ENCODE data around the gene RRAS2. TPM values are rescaled to one million over a fixed set of nuclear protein-coding genes. Genes with fewer than 3 reads are reported as not detected.
A peak's percentile ranks its signal among the peaks of the same experiment; 100 is the strongest.

Gene RRAS2
- total RNA-seq, 1 experiment from 2014 or later = 158 TPM

GRCh38 chr11:14342906-14343305, 16.1 kb downstream of the RRAS2 start:
- Histone ChIP-seq H2BK5ac (ENCODE audit: insufficient read length, low read length) (no peak overlapping the region), H4K8ac (replicated peaks; ENCODE audit: insufficient read length, low read depth, low read length) (no peak overlapping the region), H2BK20ac (ENCODE audit: low read depth, low read length, poor library complexity, severe bottlenecking) (no peak overlapping the region), H3T11ph (ENCODE audit: low read length) (no peak overlapping the region), H4K5ac (ENCODE audit: insufficient read length, low read depth, low read length) (no peak overlapping the region), H3K27ac (ENCODE audit: insufficient read length, low read depth, low read length) (no peak overlapping the region), H2BK12ac (ENCODE audit: insufficient read length, low read depth, low read length) (no peak overlapping the region), H3K79me1 (ENCODE audit: insufficient read depth, low read depth, low read length, poor library complexity, severe bottlenecking) (peaks cover 2% of the 10 kb centered on the region), H3K18ac (ENCODE audit: insufficient read length, low read depth, low read length) (no peak overlapping the region), H2BK15ac (ENCODE audit: low read depth, low read length) (no peak overlapping the region), H3K4ac (ENCODE audit: low read depth, low read length) (no peak overlapping the region), H3K4me2 (ENCODE audit: insufficient read depth, insufficient read length, low read length) (no peak overlapping the region), H4K91ac (ENCODE audit: insufficient read length, low read depth, low read length) (no peak overlapping the region), H3K23me2 (ENCODE audit: insufficient read length, low read depth, low read length, poor library complexity, severe bottlenecking) (no peaks in the 10 kb centered on the region), H3K14ac (ENCODE audit: insufficient read depth, low read length) (no peak overlapping the region), H2AFZ (ENCODE audit: low read length) (no peak overlapping the region), H3K9ac (ENCODE audit: extremely low read depth, insufficient read length, low read length) (no peak overlapping the region), H3K56ac (ENCODE audit: insufficient read length, low read depth, low read length) (no peak overlapping the region), H3K23ac (ENCODE audit: insufficient read length, low read depth, low read length) (no peak overlapping the region), H3K9me3 (ENCODE audit: control insufficient read depth, low read depth, low read length) (no peaks in the 10 kb centered on the region), H2BK120ac (ENCODE audit: low read depth, low read length, poor library complexity, severe bottlenecking) (no peak overlapping the region), H2AK5ac (ENCODE audit: insufficient read length, low read length) (no peak overlapping the region), H3K79me2 (ENCODE audit: insufficient read depth, low read length) (peaks cover 60% of the 10 kb centered on the region; the same call in 1 of the 2 replicates), H3K4me1 (ENCODE audit: insufficient read depth, low read length) (peaks cover 7% of the 10 kb centered on the region; the same call in 1 of the 2 replicates), H3K27me3 (ENCODE audit: insufficient read depth, low read length) (no peaks in the 10 kb centered on the region), H4K20me1 (ENCODE audit: control insufficient read depth, insufficient read depth, insufficient read length) (no peaks in the 10 kb centered on the region)
- Mint-ChIP-seq H3K27me3 (ENCODE audit: low read depth) (no peaks in the 10 kb centered on the region), H3K4me3 (no peak overlapping the region), H3K36me3 (ENCODE audit: insufficient read depth in 1 of 3, low read depth in 3 of 3) (peaks cover under 1 to 24% (median 4%) of the 10 kb centered on the region in 3 experiments; a peak in 6 of 7 replicates), H3K4me1 (peaks cover 66 to 74% of the 10 kb centered on the region in 2 experiments), H3K9me3 (no peaks in the 10 kb centered on the region; a peak in 1 of 5 replicates), H3K27ac (peak overlapping the region in 1 of 3 experiments; percentile 100; a peak in 1 of 7 replicates)
- no peak for DNase-seq
- WGBS (ENCODE audit: extremely low coverage, insufficient read length, low lambda C conversion rate) = no CpG with 5 or more reads among the region's 1 CpG
- TF ChIP-seq, protein P1, sequence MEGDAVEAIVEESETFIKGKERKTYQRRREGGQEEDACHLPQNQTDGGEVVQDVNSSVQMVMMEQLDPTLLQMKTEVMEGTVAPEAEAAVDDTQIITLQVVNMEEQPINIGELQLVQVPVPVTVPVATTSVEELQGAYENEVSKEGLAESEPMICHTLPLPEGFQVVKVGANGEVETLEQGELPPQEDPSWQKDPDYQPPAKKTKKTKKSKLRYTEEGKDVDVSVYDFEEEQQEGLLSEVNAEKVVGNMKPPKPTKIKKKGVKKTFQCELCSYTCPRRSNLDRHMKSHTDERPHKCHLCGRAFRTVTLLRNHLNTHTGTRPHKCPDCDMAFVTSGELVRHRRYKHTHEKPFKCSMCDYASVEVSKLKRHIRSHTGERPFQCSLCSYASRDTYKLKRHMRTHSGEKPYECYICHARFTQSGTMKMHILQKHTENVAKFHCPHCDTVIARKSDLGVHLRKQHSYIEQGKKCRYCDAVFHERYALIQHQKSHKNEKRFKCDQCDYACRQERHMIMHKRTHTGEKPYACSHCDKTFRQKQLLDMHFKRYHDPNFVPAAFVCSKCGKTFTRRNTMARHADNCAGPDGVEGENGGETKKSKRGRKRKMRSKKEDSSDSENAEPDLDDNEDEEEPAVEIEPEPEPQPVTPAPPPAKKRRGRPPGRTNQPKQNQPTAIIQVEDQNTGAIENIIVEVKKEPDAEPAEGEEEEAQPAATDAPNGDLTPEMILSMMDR (conservative IDR thresholded peaks at IDR 0.05) = no peak

Data from H9 (cell line).